ENCODE measurements around the gene OR1J2. TPM values are rescaled to one million over a fixed set of nuclear protein-coding genes. Genes with fewer than 3 reads are reported as not detected.

Gene OR1J2
- total and polyA plus RNA-seq, 4 experiments from 2014 or later, result not detected

GRCh38 chr9:122546196-122546595 lies 35.6 kb downstream of the OR1J2 start:
- Mint-ChIP-seq H3K27me3 (peaks cover 5 to 18% of the 10 kb centered on the region in 2 donors), H3K27ac (no peak overlapping the region), H3K4me1 (no peaks in the 10 kb centered on the region), H3K4me3 (no peak overlapping the region), H3K36me3 (no peaks in the 10 kb centered on the region), H3K9me3 (peaks cover 0 to 2% (median 0%) of the 10 kb centered on the region in 8 donors)
- ChIA-PET CTCF (ENCODE audit: partially characterized antibody) (no interaction called here), POLR2A (ENCODE audit: partially characterized antibody) (no interaction called here)
- Histone ChIP-seq H3K27ac (ENCODE audit: low read depth, low read length) (no peak overlapping the region), H3K4me3 (ENCODE audit: low read length in 2 of 2) (no peak overlapping the region), H3K9me3 (ENCODE audit: control insufficient read depth in 1 of 2, low read length in 2 of 2) (no peaks in the 10 kb centered on the region), H3K36me3 (ENCODE audit: insufficient read depth, low read length) (no peaks in the 10 kb centered on the region), H3K4me1 (ENCODE audit: insufficient read depth, low read length) (no peaks in the 10 kb centered on the region), H3K27me3 (ENCODE audit: insufficient read depth, low read length) (no peaks in the 10 kb centered on the region)
- DNase-seq, result no peak
- intact Hi-C loops (cut with micrococcal nuclease), result no loop called here

- no peaks in the 10 kb centered on the region for H3K36me3 ChIP-seq (ENCODE audit: insufficient read depth, low read length)
- no peak overlapping the region for H3K4me3 ChIP-seq (ENCODE audit: low read length in 2 of 2)
- Mint-ChIP-seq H3K27me3 (peaks cover 9 to 15% of the 10 kb centered on the region in 2 donors), H3K9me3 (peaks cover 0 to 2% (median 0%) of the 10 kb centered on the region in 8 donors), H3K4me3 (no peak overlapping the region), H3K4me1 (no peaks in the 10 kb centered on the region), H3K36me3 (no peaks in the 10 kb centered on the region), H3K27ac (no peak overlapping the region)
- no peak for DNase-seq
- ChIA-PET POLR2A (ENCODE audit: partially characterized antibody) (no interaction called here), CTCF (ENCODE audit: partially characterized antibody) (no interaction called here)
- no peak overlapping the region for H3K27ac ChIP-seq (ENCODE audit: low read depth, low read length)
- intact Hi-C loops (cut with micrococcal nuclease), result no loop called here
- H3K4me1 ChIP-seq (ENCODE audit: insufficient read depth, low read length), result no peaks in the 10 kb centered on the region
- H3K9me3 ChIP-seq (ENCODE audit: control insufficient read depth in 1 of 2, low read length in 2 of 2), result no peaks in the 10 kb centered on the region
- H3K27me3 ChIP-seq (ENCODE audit: insufficient read depth, low read length), result no peaks in the 10 kb centered on the region
Measured at GRCh38 chr9:122551371-122551770, 40.8 kb downstream of the OR1J2 start.

GRCh38 chr9:122552812-122553211 lies 42.2 kb downstream of the OR1J2 start, which contains the start of gene OR1N2:
Gene OR1N2, plus strand, starts transcription at chr9:122553112. Its CDS starts 100 bp downstream, at chr9:122553212.
- POLR2A ChIA-PET (ENCODE audit: partially characterized antibody), result no interaction called here
- Histone ChIP-seq H3K9me3 (ENCODE audit: control insufficient read depth in 1 of 2, low read length in 2 of 2) (no peaks in the 10 kb centered on the region), H3K4me3 (ENCODE audit: low read length in 2 of 2) (no peak within 1 kb of the TSS), H3K27me3 (ENCODE audit: insufficient read depth, low read length) (no peaks in the 10 kb centered on the region), H3K36me3 (ENCODE audit: insufficient read depth, low read length) (no peaks in the 10 kb centered on the region), H3K4me1 (ENCODE audit: insufficient read depth, low read length) (no peaks in the 10 kb centered on the region), H3K27ac (ENCODE audit: low read depth, low read length) (no peak within 1 kb of the TSS)
- intact Hi-C loops (cut with micrococcal nuclease), result no loop called here
- no peak for DNase-seq
- Mint-ChIP-seq H3K36me3 (no peaks in the 10 kb centered on the region), H3K4me3 (no peak within 1 kb of the TSS), H3K27ac (no peak within 1 kb of the TSS), H3K9me3 (peaks cover 0 to 2% (median 0%) of the 10 kb centered on the region in 8 donors), H3K4me1 (no peaks in the 10 kb centered on the region), H3K27me3 (peaks cover 7 to 11% of the 10 kb centered on the region in 2 donors)
- CTCF ChIA-PET (ENCODE audit: partially characterized antibody), result no interaction called here

Other genes starting within 250 kb of the OR1J2 start
- 10 to 100 TPM; 21.3 to 21.4 TPM for gene RBM18, start 246.0 kb upstream of the OR1J2 start, total RNA-seq
- gene RBM18, start 246.0 kb upstream of the OR1J2 start, polyA plus RNA-seq, result 10 to 100 TPM; 15.4 to 23.8 TPM
- 10 to 100 TPM; 26.8 to 27.3 TPM for gene MRRF, start 245.9 kb upstream of the OR1J2 start, total RNA-seq
- gene MRRF, start 245.9 kb upstream of the OR1J2 start, polyA plus RNA-seq, result 10 to 100 TPM; 15.6 to 18.1 TPM
- under 1 TPM; 0.28 to 0.49 TPM for gene PTGS1, start 139.8 kb upstream of the OR1J2 start, total RNA-seq
- gene PTGS1, start 139.8 kb upstream of the OR1J2 start, polyA plus RNA-seq, result under 1 TPM in 1 of 2 donors, not detected in 1; 0.17 TPM
- gene OR1J1, start 32.9 kb upstream of the OR1J2 start, total RNA-seq, result not detected
- not detected for gene OR1J1, start 32.9 kb upstream of the OR1J2 start, polyA plus RNA-seq
- not detected for gene OR1J4, start 8.3 kb downstream of the OR1J2 start, total RNA-seq
- not detected for gene OR1J4, start 8.3 kb downstream of the OR1J2 start, polyA plus RNA-seq
- not detected for gene OR1N1, start 16.5 kb downstream of the OR1J2 start, total RNA-seq
- not detected for gene OR1N1, start 16.5 kb downstream of the OR1J2 start, polyA plus RNA-seq
- gene OR1N2, start 42.3 kb downstream of the OR1J2 start, total RNA-seq, result not detected
- not detected for gene OR1N2, start 42.3 kb downstream of the OR1J2 start, polyA plus RNA-seq
- not detected for gene OR1L8, start 72.6 kb downstream of the OR1J2 start, total RNA-seq
- gene OR1L8, start 72.6 kb downstream of the OR1J2 start, polyA plus RNA-seq, result not detected
- not detected for gene OR1Q1, start 103.9 kb downstream of the OR1J2 start, total RNA-seq
- gene OR1Q1, start 103.9 kb downstream of the OR1J2 start, polyA plus RNA-seq, result not detected
- not detected for gene OR1B1, start 146.8 kb downstream of the OR1J2 start, total RNA-seq
- gene OR1B1, start 146.8 kb downstream of the OR1J2 start, polyA plus RNA-seq, result not detected
- not detected for gene OR1L1, start 150.9 kb downstream of the OR1J2 start, total RNA-seq
- gene OR1L1, start 150.9 kb downstream of the OR1J2 start, polyA plus RNA-seq, result not detected
- gene OR1L3, start 164.3 kb downstream of the OR1J2 start, total RNA-seq, result not detected
- gene OR1L3, start 164.3 kb downstream of the OR1J2 start, polyA plus RNA-seq, result not detected
- not detected for gene OR1L4, start 213.2 kb downstream of the OR1J2 start, total RNA-seq
- not detected for gene OR1L4, start 213.2 kb downstream of the OR1J2 start, polyA plus RNA-seq
- gene OR1L6, start 231.5 kb downstream of the OR1J2 start, total RNA-seq, result not detected
- gene OR1L6, start 231.5 kb downstream of the OR1J2 start, polyA plus RNA-seq, result not detected

All from CD4-positive, alpha-beta memory T cell (primary cell).